IMR-90 (cell line): ENCODE measurements around the gene BTBD9.

Experiments used
- POLR2A ChIP-seq: IDR thresholded peaks from 2 replicates; pipeline ENCODE4 v1.6.1; 2012; ENCODE audit warnings: mild to moderate bottlenecking, low read depth, low read length
- TF ChIP-seq, protein P1 (sequence below): conservative IDR thresholded peaks from 2 replicates; pipeline ENCODE4 v1.5.1; 2012; ENCODE audit warnings: mild to moderate bottlenecking, low read depth, low read length, improper control_type of control experiment

DNA sequence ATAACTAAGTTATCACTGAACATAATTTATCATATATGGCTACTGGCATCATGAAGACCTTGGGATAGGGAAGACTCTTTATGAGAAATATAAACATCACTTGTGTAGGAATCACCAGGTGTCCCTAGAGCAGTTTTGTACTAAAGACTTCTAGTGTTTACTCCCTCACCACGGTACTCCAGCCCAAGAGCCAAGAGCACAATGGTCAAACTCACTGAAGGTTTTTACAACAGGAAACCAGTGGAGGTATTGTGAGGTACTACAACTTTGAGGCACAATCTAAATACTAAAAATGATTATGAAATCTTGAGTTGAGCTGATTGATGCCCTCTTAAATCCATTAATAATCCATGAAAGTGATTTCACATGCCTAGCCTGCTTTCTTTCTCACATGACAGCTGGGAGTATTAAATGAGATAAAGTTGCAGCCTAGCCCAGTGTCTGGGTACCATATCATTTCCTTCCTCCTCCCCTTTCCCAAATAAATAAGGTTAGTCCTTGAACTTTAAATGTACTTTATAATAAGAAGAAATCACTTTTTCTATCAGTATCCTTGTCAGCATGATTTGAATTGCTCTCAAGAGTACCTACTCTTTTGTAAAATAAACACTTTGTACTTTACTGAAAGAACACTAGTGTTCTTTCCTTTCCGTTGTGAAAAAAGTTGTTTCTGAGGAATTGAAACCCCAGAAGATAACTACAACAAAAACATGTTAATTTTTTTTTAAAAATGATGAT is 36.7 kb upstream of the BTBD9 start:
- TF ChIP-seq POLR2A: no peak
- TF ChIP-seq, protein P1, sequence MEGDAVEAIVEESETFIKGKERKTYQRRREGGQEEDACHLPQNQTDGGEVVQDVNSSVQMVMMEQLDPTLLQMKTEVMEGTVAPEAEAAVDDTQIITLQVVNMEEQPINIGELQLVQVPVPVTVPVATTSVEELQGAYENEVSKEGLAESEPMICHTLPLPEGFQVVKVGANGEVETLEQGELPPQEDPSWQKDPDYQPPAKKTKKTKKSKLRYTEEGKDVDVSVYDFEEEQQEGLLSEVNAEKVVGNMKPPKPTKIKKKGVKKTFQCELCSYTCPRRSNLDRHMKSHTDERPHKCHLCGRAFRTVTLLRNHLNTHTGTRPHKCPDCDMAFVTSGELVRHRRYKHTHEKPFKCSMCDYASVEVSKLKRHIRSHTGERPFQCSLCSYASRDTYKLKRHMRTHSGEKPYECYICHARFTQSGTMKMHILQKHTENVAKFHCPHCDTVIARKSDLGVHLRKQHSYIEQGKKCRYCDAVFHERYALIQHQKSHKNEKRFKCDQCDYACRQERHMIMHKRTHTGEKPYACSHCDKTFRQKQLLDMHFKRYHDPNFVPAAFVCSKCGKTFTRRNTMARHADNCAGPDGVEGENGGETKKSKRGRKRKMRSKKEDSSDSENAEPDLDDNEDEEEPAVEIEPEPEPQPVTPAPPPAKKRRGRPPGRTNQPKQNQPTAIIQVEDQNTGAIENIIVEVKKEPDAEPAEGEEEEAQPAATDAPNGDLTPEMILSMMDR: no peak
